Measurements from ENCODE around the gene HK1.

Gene HK1

DNA sequence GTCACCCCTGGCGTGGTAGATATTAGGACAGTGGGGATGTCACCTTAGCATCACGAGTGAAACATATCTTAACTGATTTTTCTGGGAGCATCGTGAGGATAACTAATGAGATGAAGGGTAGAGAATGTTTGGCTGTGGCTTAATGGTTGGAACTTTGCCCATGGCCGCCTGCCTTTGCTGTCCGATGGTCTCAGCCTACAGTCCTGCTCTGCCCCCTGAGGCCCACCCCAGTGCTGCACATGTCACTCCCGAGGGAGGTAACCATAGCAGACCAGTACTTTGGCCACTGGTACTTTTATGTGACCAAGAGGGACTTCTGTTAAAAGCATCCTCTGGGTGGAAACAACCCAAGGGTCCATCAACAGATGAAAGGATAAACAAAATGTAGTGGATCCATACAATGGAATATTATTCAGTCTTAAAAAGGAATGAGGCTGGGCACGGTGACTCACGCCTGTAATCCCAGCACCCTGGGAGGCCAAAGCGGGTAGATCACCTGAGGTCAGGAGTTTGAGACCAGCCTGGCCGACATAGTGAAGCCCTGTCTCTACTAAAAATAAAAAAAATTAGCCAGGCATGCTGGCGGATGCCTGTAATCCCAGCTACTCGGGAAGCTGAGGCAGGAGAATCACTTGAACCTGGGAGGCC, 80.0 kb downstream of the HK1 start:
- no peak for TF ChIP-seq GATA2 (IDR thresholded peaks at IDR 0.05; ENCODE audit: low read depth, low read length)
- TF ChIP-seq GATA3 (IDR thresholded peaks at IDR 0.05; ENCODE audit: low read depth, low read length): no peak

DNA sequence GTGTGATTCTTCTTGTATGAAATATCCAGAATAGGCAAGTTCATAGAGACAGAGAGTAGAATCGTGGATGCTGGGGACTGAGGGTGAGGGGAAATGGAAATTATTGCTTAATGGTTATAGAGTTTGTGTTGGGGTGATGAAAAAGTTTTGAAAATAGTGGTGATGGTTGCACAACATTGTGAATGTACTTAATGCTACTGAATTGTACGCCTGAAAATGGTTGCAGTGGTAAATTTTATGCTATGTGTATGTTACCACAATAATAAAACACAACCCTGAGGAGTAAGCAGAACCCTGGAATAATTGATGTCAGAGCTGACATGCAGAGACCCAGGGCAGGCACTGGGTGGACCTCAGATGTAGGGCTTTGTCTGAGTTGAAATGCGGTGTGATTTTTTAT, 80.9 kb downstream of the HK1 start:
- TF ChIP-seq GATA2 (IDR thresholded peaks at IDR 0.05; ENCODE audit: low read depth, low read length) (no peak), GATA3 (IDR thresholded peaks at IDR 0.05; ENCODE audit: low read depth, low read length) (no peak)

DNA sequence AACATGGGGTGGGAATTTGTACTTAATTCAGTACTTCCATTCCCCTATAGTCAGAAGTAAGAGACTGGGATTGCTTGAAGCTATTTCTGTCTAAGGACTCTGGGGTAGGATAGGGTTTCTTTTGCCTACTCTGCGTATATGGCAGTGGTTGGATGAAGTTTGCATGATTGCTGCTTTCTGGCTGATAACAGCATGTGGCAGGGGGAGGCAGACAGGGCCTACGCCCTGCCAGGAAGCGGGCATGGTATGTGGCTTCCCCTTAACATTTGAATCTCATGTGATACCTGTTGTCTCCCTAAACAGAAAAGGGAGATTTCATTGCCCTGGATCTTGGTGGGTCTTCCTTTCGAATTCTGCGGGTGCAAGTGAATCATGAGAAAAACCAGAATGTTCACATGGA, 81.3 kb downstream of the HK1 start:
- TF ChIP-seq GATA3 (IDR thresholded peaks at IDR 0.05; ENCODE audit: low read depth, low read length) (no peak), GATA2 (IDR thresholded peaks at IDR 0.05; ENCODE audit: low read depth, low read length) (no peak)

DNA sequence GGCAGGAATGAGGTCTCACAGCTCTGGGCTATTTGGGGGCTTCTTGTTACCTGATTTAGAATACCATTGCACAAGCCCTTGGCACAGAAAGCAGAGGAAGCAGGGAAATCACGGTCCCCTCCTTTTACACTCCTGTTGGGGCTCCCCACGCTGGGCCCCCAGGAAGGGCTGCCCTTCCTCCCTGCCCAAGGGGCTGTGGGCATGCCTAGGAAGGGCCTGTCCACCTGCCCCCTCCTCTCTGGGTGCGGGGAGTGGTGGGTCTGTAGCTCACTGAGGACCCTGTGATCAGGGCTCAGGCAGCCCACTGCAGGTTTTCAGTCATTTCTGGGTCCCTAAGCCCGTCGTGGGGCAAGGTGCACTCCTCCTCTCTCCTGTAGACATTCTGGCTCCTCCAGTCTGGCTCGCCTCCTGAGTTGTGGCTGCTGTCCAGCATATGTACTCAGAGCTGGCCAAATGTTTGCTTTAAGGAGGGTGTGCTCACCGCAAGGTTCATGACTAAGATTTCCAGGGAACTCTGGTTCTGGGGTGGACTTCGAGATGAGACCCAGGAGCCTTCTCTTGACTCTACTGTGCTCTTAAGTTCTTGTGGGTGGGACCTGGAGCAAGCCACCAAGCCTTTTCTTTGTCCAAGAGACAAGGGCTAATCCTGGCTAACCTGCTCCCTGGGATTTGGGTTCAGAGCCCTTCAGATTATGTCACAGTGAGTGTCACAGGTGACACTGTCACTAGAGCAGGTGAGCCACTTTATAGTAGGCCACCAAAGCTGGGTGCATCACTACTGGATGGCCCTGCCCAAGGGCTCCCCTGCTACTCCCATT, 82.4 kb downstream of the HK1 start:
- TF ChIP-seq GATA2 (IDR thresholded peaks at IDR 0.05; ENCODE audit: low read depth, low read length) (no peak), GATA3 (IDR thresholded peaks at IDR 0.05; ENCODE audit: low read depth, low read length) (no peak)

DNA sequence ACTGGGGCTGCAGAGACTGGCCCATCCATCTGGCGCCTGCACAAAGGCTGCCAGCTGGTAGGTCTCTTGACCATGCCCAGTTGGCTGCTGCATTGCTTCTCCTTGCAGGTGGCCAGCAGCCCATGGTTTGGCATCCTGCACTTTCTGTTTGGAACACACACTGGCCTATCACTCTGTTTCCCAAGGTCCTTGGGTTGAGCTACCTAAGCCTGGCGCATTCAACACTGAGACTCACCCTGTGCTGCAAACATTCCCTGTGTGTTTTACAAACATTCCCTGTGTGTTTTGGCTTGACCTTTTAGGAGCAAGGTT, 83.0 kb downstream of the HK1 start:
- no peak for TF ChIP-seq GATA2 (IDR thresholded peaks at IDR 0.05; ENCODE audit: low read depth, low read length)
- TF ChIP-seq GATA3 (IDR thresholded peaks at IDR 0.05; ENCODE audit: low read depth, low read length): no peak

DNA sequence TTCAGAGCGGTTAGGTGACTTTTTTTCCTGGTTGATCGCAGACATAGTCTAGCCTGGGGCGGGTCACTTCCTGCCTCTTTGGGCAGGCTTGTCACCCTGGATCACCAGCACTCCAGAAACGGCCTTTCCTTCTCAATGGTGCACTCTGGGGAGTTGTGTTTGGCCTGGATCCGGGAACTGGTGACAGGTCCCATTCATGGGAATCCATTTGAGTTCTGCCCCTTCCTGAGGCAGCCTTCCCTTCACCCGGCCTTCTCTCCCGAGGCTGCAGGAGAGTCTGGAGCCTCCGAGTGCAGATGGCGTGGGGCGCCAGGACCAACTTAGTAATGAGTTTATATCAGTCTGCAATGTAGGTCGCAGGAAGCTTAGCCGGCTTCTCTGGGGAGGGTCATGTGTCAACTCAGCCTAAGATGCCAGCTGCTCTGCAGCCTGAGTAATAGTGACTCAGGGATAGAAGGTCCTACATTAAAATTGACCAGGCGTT, 84.2 kb downstream of the HK1 start:
- TF ChIP-seq GATA2 (IDR thresholded peaks at IDR 0.05; ENCODE audit: low read depth, low read length): no peak
- TF ChIP-seq GATA3 (IDR thresholded peaks at IDR 0.05; ENCODE audit: low read depth, low read length): no peak

DNA sequence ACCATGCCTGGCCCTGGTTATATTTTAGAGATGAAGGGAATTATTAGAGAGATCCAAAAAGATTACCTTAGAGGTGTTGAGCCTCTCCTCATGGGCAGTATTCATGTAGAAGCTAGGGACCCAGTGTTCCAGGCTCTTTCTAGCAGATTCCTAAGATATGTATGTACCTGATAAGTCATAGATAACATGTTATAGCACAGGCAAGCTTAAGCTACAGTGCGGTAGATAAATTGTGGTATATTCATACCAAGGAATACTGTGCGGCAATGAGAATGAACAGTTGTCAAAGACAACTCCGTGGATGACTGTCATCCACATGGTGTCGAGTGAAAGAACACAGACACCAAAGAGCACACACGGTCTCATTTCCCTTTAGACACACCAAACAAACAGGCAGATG, 85.4 kb downstream of the HK1 start:
- TF ChIP-seq GATA3 (IDR thresholded peaks at IDR 0.05; ENCODE audit: low read depth, low read length) (no peak), GATA2 (IDR thresholded peaks at IDR 0.05; ENCODE audit: low read depth, low read length) (no peak)

DNA sequence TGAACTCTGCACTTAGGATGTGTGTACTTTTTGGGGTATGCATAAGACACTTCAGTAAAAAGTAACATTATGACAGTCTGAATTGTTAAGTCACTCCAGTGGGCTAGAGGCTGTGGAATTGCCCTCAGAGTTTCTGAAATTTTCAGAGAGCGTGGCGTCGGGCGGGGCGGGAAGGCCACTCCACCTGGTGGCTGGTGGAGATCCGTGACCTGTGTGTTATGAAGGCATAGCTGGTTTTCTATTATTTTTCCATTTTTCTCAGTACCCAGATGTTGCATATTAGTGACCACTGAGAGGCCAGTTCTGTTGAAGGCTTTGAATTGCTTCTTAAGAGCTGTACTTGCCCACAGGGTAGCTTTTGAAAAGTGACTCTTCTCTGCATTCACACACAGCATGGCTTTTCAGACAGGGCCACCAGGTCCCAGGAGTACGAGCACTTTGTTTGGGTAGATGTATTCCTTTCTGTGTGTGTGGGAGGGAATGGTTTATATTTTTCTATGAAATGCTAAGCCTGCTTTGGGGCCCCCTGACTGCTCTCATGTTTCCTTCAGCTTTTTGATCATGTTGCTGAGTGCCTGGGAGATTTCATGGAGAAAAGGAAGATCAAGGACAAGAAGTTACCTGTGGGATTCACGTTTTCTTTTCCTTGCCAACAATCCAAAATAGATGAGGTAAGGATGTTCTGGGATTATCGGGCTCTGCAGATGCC, 86.1 kb downstream of the HK1 start:
- TF ChIP-seq GATA3 (IDR thresholded peaks at IDR 0.05; ENCODE audit: low read depth, low read length) (no peak), GATA2 (IDR thresholded peaks at IDR 0.05; ENCODE audit: low read depth, low read length) (no peak)

DNA sequence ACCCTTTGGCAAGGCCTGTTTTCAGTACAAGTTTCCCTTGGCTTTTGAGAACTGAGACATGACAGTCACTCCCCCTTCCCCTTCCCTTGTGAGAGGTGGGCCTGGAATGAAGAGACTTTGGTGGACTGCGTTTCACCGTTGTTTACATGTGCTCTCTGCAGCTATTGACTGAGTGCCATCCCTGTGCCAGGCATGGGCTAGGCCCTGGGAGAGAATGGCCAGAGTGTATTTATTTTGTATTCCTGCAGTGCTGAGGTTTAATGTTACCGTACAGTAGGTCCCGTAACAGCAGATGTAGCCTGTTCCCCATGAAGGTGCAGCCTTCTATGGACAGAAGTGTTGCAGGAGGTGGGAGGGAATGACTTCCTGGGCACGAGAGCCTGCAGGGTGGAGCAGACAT, 88.4 kb downstream of the HK1 start:
- TF ChIP-seq GATA2 (IDR thresholded peaks at IDR 0.05; ENCODE audit: low read depth, low read length): no peak
- TF ChIP-seq GATA3 (IDR thresholded peaks at IDR 0.05; ENCODE audit: low read depth, low read length): no peak

DNA sequence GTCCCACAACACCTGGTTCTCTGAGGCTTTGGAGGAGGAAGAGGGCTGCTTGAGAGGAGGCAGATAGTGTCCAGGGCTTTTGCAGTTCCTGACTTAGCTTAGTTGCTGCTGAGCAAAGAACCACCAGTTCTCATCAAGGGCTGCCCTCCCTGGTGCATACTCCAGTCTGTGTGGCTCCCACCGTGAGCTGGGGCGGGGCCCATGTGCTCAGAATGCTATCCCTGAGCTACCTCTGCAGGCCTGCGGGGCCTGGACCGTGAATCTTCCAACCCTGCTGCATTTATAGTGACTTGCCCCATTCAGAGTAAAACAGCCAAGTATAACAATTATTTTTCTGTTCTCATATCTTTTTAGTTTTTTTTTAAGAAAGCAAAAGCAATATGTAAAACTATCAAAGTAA, 89.2 kb downstream of the HK1 start:
- TF ChIP-seq GATA2 (IDR thresholded peaks at IDR 0.05; ENCODE audit: low read depth, low read length) (no peak), GATA3 (IDR thresholded peaks at IDR 0.05; ENCODE audit: low read depth, low read length) (no peak)

DNA sequence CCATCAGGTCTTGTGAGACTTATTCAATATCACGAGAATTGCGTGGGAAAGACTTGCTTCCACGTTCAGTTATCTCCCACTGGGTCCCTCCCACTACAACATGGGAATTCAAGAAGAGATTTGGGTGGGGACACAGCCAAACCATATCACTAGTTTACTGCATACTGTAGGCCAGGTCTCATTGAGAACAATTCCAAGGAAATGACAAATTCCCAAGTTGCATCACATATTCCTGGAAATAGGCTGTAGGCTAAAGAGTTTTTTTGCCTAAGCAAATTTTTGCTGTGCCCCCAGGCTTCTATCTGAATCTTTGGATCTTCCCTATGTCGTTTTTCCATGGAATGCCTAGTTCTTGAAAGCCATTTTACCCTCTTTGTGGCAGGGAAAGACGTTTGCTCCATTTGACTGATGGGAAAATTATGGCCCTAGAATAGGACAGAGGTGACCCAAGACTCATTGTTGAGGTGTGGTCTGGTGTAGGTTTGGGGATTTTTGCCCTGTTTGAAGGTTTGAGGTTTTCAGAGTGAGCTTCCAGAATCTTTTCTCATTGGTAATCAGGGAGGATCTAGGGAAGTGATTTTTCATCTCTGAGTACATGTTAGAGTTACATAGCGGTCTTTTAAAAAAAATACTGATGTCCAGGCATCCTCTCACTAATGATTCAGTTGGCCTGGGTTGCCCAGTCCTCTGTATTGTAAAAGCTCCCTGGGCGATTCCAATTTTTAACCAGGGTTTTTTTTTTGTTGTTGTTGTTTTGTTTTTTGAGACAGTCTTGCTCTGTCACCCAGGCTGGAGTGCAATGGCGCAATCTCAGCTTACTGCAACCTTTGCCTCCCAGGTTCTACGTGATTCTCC, 94.1 kb downstream of the HK1 start:
- TF ChIP-seq GATA3 (IDR thresholded peaks at IDR 0.05; ENCODE audit: low read depth, low read length) (no peak), GATA2 (IDR thresholded peaks at IDR 0.05; ENCODE audit: low read depth, low read length) (no peak)

DNA sequence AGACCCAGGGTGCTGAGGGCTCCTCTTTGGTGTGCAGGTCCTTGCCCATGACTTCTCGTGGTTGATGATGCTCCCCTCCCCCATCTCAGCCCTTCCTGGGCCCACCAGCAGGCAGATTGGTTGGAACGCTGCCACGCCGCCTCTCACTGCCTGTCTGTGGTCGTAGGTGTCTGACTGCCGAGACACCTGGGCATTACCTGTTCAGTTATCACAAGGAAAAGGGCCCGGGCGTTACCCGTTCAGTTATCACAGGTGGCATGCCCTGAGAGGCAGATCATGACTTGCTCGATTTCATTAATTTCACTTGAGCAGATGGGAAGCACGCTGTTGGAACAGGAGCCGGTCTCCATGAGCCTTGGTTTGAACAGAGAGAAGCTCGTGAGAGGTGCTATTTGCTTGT, 95.9 kb downstream of the HK1 start:
- no peak for TF ChIP-seq GATA2 (IDR thresholded peaks at IDR 0.05; ENCODE audit: low read depth, low read length)
- no peak for TF ChIP-seq GATA3 (IDR thresholded peaks at IDR 0.05; ENCODE audit: low read depth, low read length)

DNA sequence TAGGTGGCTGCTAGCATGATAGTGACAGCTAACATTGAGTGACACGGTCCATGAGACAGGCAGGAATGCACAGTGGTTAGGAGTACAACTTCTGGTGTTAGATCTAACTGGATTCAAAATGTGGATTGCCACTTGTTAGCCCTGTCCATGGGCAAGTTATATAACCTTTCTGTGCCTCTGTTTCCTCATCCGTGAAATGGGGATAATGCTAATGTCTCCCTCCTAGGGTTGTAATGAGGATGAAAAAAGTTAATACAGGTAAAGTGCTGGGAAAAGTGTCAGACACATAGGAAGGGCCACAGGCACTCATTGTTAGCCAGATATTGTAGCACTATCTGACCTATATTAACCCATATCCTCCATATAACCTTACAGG, 96.6 kb downstream of the HK1 start:
- TF ChIP-seq GATA3 (IDR thresholded peaks at IDR 0.05; ENCODE audit: low read depth, low read length): no peak
- no peak for TF ChIP-seq GATA2 (IDR thresholded peaks at IDR 0.05; ENCODE audit: low read depth, low read length)

Measured in SH-SY5Y (cell line).